ENCODE results near the gene KLHL14.
"Not testable (repeated sequence)": the region's sequence is repeated elsewhere in the genome, so short reads cannot be mapped to it uniquely, and the experiment has no call there.

Gene KLHL14, protein sequence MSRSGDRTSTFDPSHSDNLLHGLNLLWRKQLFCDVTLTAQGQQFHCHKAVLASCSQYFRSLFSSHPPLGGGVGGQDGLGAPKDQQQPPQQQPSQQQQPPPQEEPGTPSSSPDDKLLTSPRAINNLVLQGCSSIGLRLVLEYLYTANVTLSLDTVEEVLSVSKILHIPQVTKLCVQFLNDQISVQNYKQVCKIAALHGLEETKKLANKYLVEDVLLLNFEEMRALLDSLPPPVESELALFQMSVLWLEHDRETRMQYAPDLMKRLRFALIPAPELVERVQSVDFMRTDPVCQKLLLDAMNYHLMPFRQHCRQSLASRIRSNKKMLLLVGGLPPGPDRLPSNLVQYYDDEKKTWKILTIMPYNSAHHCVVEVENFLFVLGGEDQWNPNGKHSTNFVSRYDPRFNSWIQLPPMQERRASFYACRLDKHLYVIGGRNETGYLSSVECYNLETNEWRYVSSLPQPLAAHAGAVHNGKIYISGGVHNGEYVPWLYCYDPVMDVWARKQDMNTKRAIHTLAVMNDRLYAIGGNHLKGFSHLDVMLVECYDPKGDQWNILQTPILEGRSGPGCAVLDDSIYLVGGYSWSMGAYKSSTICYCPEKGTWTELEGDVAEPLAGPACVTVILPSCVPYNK

DNA sequence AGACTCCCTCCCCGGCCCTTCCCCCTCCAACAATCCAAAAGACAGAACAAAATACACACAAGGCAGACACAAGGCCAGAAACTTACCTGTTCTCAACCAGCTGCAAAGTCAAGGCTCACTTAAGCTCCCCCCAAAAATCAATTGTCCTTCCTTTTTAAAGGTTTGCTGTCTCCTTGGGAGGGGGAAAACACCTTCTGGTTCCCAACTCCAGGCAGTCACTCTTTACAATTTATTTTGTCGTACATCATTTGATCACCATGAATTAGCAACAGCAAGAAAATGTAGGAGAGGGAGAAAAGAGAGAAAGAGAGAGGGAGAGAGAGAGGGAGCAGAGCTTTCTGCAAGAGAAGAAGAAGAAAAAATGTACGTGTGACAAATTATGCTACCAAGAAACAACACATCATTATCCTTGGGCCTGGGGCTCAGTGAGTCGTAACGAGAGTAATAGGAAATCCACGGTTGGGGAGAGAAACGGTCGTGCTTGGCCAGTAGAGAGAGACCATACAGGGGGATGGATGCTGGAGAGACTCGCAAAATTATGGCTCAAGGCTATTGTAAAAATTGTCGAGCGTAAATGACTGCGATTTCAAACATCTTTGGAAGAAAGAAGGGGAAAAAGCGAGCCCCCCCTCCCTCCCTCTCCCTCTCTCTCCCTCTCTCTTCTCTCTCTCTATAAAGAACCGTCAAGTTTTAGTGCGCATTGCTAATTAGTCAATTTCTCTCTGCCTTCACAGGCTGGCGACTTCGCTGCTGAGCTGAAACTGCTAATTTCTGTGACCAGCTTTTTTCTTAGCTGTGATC is at the start of gene KLHL14:
Gene KLHL14, minus strand, starts transcription at position 443 of the 801 bp plus-strand sequence. CDS start 2,432 bp downstream, outside the sequence.
- no peak for DNase-seq

DNA sequence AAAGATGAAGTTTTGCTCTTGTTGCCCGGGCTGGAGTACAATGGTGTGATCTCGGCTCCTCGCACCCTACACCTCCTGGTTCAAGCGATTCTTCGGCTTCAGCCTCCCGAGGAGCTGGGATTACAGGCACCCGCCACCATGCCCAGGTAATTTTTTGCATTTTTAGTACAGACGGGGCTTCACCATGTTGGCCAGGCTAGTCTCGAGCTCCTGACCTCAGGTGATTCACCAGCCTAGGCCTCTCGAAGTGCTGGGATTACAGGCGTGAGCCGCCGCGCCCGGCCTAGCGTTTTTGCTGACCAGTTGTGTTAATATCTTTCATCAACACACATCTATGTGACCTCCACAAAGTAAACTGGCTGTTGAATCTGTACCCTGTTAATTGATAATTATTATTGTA is 49.4 kb upstream of the KLHL14 start:
- no peak for DNase-seq

DNA sequence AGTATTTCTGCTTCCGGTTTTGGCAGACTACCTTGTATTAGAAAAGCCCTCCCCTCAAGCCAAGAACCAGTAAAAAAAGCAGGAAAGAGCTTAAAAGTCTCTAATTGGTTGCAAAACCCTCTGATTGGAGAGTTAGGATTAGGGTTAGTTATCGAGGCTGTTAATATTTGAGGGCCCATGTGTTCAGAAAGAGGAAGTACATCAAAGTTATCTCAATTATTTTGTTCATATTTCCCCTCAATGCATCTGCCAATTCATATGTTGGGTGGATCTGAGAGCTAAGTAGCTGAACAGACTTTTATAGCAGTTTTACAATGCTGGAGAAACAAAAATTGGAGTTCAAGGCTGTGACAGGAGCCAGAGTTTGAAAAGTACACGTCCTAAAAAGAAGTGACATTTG is 43.1 kb upstream of the KLHL14 start:
- no peak for DNase-seq

DNA sequence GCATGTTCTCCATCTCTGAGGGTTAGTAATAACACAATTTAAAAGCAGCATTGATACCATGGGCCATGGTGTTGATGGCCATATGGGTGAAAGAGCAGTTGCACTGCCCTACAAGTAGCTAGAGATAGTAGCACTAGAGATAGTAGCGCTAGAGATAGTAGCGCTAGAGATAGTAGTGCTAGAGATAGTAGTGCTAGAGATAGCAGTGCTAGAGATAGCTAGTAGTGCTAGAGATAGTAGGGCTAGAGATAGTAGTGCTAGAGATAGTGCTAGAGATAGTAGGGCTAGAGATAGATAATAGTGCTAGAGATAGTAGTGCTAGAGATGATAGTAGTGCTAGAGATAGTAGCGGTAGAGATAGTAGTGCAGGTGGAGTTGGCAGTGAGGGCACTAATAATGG is 39.5 kb upstream of the KLHL14 start:
- no peak for DNase-seq

DNA sequence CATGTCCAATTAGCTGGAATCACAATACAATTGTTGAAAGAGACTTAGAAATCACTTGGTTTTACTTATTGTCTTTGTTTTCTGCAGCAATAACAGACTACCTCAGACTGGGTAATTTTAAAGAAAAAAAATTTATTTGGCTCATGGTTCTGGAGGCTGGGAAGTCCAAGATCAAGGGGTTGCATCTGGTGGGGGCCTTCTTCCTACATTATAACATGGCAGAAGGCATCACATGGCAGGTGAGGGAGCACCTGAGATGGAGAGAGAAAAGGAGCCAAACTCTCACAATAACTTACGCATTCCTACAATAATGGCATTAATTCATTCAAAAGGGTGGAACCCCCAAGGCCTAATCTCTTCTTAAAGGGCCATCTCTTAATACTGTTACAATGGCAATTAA is 37.5 kb upstream of the KLHL14 start:
- no peak for DNase-seq

DNA sequence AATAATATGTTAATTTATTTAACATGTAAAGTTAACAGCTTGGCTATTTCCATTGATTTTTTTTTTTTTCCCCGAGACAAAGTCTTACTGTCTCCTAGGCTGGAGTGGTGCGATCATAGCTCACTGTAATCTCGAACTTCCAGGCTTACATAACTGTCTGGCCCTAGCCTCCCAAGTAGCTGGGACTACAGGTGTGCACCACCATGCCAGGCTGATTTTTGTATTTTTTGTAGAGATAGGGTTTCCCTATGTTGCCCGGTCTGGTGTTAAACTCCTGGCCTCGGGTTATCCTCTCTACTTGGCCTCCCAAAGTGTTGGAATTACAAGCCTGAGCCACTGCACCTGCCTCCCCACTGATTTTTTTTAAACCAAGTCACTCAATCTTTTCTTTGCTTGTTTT is 32.5 kb upstream of the KLHL14 start:
- no peak for DNase-seq

DNA sequence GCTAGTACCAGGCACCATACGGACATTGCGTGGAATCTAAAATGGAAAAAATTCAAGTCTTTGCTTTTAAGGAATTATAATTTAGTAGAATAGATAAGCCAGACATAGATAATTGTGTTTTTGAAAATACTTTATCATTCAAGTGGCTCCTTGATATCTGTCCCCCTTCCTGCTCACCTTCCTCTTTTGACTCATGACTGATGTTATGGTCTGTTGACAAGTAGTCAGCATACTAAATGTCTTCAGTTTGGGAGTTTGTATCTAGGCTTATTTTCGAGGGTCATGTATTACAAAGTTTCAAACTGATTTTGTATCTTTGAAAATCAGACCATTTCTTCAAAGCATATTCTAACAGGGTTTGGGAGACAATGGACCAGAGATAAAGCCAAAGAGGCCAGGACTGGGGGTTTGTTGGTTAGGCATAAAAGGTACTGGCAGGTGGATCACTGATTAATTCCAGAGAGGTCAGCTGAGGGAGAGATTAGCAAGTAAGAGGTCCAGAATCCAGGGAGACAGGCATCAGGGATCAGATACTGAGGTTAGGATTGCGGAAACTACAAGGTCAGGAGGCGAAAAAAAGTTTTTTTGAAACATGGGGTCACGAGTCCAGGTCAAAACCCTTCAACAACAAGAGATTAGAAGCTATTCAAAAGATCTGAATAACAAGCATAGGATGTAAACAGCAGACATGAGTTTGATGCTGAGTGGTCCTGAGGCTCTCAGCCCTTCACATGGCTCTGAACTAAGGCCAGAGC is 31.5 kb upstream of the KLHL14 start:
- DNase-seq, result no peak

DNA sequence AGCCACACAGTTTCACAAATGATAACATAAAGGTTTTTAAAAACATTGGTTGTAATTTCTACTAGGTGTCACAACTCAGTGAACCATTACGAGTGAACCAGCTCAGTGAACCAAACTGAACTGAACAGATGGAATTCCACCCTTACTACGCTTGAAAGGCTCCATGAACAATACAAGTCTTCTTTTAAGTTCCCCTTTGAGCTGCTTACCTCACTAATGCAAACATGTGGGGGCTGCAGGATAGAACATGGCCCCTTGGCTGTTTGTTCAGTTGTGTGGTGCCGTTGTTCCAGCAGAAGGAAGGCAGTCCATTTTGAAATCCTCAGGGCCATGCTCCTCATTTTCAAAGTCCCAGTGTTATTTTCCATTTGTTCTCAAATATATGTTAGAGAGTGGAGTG is 30.7 kb upstream of the KLHL14 start:
- no peak for DNase-seq

DNA sequence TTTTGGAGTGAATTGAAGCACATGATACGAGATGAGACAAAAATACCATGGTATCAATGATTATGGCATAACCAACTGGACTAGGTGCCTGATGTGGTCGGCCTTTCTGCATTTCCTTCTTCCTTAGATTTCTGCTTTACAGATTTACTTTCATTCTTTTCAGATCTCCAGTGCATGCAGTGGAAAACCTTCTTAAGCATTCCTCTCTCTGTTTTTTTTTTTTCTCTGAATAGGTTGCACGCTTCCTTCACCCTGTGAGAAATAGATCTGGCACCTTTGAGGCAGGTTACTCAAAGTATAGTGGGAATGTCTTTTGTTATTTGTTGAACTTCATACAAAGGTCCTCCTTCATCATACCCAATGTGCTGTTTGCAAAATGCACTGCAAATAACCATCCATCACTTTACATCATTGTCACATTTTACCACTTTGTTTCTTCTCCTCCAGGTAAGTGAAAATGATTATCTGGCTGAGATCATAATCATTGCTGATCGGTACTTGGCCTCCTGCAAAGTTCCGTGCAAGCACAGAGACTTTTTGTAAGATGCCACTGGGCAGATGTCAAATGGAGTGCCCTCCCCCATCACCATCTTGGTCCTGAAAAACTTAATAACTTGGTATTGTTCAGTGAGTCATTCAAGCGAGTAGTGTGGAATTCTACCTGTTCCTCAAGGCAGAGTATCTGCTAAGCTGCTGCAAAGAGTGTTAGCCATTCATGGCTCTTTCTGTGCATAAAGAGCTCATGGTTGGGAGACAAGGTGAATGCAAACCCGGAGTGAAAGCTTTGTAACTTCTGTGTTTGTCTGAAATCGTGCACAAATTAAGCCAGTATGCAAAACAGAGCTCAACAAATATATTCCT is 30.0 kb upstream of the KLHL14 start:
- no peak for DNase-seq

DNA sequence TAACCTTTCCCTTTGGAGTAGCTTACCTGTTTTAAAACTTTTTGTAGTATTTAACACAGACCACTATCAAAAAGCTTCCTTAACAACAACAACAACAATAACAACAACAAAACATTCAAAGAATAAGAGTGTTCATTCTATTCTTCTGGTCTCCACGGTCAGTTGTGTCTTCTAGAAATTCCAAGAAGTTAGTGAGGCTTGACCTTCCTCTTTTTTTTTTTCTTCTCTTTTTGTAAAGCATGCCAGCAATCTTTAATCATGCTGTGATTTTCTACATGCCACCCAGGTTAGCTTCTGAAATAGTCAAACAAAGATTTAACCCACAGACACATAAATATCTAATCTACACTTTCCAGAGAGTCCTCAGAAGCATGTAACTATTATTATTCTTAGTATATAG is 28.4 kb upstream of the KLHL14 start:
- no peak for DNase-seq

DNA sequence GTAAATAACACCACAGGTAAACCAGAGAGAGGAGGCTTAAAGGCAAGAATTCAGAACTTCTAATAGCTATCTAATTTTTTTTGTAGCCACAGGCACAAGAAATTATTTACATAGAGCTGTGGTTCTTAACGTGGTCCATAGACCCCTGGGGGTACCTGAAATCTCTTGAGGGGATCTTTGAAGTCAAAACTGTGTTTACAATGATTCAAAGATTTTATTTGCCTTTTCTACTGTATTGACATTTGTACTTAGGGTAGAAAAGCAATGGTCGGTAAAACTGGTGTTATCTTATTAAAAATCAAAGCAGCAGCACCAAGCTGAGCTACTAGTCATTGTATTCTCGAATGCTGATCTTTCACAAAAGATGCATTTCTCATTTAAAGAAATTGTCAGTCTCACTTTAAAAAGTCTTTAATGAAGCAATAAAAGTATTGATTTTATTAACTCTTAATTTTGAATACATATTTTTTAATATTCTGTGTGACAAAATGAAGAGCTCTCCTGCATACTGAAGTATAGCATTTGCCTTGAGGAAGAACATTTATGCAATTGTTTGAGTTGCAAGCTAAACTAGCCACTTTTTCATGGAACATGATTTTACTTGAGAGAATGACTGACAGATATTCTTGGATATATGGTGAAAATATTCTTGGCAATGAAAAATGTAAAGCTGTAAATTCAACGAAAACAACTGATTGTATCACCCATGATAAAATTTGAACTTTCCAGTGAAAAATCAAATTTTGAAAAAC is 25.6 kb upstream of the KLHL14 start:
- DNase-seq, result no peak

DNA sequence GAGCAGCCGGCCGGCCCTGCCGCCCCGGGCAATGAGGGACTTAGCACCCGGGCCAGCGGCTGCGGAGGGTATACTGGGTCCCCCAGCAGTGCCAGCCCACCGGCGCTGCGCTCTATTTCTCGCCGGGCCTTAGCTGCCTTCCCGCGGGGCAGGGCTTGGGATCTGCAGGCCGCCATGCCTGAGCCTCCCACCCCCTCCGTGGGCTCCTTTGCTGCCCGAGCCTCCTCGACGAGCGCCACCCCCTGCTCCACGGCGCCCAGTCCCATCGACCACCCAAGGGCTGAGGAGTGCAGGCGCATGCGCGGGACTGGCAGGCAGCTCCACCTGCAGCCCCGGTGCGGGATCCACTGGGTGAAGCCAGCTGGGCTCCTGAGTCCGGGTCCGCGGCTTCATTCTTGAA is 21.8 kb upstream of the KLHL14 start:
- DNase-seq, result not testable (repeated sequence)

DNA sequence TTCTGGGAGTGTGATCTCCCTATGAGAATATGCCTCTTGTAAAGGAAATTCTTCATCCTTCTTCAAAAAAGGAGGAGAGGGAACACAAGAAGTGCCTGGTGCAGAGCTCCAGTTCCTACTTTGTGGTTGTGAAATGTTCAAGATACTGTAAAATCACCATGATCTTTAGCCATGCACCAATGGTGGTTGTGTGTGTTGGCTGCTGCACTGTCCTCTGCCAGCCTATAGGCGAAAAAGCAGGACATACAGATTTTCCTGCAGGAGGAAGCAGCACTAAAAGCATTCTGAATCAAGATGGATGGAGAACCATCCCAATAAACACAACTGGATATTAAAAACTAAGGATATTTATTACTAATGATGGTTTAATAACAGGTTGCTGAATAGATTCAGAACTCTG is 6.2 kb upstream of the KLHL14 start:
- no peak for DNase-seq

DNA sequence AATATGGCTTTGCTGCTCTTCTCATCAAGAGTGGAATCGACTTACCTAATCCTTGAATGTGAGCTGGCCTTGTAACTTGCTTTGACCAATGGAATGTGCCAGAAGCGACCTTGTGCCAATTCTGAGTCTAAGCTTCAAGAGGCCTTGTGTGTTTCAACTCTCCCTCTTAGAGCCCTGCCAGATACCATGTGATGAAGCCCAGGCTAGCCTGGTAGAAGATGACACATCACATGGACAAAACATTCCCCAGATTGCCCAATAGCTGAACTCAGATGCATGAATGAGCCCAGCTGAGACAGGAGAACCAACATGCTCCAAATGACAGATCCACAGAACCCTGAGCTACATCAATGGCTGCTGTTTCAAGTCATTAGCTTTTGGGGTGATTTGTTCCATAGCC is 4.2 kb upstream of the KLHL14 start:
- DNase-seq, result no peak

DNA sequence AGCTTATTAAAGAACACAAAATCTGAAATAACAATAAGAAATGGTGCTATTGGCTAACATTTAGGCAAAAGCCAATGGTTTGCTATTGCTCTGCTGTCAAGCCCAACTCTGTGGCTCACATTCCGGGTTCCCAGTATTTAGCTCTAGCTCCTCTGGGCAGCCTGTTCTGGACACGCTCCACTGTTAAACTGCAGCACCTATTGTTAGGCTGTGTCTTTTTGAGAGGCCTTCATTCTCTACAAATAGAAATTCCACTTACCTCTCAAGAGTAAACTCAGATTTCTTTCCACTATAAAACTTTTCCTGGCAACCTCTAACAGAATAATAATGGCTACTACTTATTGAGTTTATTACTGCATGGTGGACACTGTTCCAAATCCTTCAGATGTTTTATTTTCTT is 3.7 kb upstream of the KLHL14 start:
- no peak for DNase-seq

DNA sequence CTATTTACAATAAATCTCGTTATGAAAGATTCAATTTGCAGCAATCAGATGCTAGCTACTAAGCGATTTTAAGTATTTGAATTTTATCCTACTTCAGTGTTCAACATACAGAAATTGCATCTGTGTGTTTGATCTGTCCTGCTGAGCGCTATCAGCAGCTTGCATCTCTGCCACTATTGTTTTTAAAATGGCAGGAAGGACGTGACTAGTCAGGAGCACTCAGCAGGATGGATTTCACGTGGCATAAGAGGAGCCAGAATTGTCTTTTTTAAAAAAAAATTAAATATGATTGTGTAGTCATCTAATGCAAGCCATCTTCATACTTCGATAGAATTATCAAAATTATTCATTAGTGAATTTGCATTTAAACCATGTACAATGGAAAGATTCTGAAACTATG is 2.8 kb upstream of the KLHL14 start:
- no peak for DNase-seq

DNA sequence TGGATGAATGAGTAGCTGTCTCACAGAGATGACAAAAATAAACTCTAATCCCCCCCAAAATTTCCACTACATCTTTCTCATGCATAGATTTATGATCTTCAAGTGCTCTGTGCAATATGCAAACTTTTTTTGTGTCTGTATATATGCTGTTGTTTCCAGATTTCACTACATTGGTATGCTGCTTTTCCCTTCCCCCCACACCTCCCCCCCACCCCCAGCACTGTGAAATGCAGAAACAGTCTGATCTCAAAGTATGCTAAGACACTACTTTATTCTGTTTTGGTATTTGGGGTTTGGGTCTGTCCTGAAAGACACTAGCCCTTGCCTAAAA is 524 bp upstream of the KLHL14 start:
- DNase-seq, result no peak

DNA sequence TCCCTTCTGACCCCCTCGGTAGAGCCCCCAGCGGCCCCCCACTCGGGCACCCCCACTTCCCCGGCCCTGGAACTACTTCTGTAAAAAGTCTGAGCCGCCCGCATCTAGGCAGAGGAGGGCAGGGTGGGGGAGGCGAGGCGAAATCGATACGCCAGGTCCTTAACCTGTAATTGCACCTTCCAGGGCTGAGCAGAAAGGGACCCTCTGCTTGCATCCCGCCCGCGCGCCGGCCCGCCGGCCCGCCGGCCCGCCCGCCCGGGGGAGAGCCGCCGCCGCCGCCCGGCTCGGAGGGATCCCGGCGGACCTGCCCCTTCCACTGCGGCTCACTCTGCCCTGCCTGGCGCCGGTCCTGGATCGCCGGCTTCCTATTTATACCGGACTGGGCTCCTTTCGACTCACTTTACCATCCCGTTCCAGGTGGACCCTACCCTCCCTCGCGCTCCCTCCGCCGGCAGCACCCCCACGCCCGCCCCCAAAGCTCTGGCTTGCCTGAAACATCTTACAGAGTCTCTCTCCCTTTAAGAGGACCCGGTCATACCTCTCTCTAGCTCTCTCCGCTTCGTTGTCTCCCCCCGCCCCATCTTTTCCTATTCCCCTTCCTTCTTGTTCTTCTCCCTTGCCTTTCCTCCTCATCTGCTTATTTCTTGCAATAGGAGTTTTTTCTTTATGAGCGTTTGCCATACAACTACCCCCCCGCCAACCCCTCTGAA is 797 bp downstream of the KLHL14 start:
- DNase-seq, result no peak

DNA sequence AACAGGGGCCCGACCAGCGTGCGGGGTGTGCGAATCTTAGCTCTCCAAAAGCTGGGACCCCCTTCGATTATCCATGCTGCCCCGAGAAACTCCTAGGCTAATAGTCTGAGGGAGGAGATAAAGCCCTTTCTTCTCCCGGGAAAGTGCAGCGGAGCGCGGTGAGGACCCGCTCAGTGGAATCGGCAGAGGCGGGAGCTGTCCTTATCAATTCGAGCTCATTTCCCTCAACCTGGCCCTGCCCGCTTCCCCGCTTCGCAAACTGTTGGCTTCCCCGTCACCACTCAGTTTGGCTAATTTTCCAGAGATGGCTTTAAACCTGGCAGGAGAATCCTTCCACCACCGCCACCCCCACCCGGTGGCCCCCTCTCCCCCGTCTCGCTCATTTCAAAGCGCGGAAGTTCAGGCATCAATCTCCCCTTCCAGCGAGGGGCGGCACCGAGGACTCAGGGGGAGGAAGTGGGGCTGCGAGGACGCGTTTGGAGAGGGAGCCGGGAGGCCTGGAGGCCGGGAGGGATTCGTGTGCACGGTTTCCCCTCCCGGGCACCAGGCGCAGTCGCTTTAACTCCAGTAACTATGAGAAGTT is 1.6 kb downstream of the KLHL14 start:
- no peak for DNase-seq

DNA sequence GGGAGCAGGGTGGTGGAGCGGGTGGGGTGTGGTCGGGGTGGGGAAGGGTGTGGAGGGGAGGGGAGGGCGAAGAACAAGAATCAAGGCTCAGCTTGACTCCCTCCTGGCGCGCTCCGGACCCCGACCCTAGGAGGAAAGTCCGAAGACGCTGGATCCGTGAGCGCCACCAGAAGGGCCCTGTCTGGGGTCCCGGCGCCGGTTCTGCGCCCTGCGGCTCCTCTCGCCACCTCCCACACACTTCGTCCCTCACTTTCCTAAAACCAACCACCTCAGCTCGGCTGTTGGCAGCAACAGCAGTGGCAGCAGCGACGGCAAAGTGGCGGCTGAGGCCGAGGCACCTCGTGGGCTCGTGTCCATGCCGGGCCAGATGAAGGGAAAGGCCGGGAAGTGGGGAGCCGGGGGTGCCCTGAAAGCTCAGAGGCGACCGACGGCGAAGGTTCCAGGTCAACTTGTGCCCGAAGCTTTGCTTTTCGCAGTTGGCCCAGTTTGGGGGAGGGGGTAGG is 2.1 kb downstream of the KLHL14 start:
- DNase-seq, result no peak
